ENCODE results near the gene KASH5. TPM values are rescaled to one million over a fixed set of nuclear protein-coding genes. Genes with fewer than 3 reads are reported as not detected.

The KASH5 gene, protein sequence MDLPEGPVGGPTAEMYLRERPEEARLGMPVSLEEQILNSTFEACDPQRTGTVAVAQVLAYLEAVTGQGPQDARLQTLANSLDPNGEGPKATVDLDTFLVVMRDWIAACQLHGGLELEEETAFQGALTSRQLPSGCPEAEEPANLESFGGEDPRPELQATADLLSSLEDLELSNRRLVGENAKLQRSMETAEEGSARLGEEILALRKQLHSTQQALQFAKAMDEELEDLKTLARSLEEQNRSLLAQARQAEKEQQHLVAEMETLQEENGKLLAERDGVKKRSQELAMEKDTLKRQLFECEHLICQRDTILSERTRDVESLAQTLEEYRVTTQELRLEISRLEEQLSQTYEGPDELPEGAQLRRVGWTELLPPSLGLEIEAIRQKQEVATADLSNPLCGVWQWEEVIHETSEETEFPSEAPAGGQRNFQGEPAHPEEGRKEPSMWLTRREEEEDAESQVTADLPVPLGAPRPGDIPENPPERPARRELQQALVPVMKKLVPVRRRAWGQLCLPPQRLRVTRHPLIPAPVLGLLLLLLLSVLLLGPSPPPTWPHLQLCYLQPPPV
- total RNA-seq = 1 to 10 TPM in 1 of 2 experiments, under 1 TPM in 1; 0.96 to 1.2 TPM

DNA sequence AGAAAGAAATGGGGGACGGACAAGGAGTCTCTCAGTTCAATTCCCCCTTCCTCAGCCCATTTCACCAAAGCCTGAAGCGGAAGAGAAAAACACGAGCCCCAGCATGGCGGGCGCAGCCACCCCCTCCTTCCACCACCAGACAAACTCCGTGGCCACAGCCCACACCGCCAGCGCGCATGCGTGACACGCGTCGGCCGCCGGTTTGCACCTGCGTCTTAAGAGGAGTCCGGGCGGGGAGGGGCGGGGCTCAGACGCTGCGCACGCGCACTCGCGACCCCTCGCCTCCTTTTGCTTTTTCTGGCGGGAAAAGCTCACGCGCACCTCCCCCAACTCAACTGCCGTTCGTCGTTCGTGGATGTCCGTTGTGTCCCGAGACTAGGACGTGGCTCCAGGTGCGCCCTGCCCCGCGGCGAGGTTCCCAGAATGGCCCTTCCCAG, at the start of gene KASH5:
KASH5 (plus strand) TSS at position 314 of the 437 bp plus-strand sequence. CDS start 2,635 bp downstream, outside the sequence.
- Mint-ChIP-seq H3K36me3 (ENCODE audit: low read depth) (no peaks in the 10 kb centered on the region), H3K9me3 (ENCODE audit: low read depth) (peaks cover 3% of the 10 kb centered on the region), H3K4me1 (peaks cover 16% of the 10 kb centered on the region), H3K4me3 (peak within 1 kb of the TSS; percentile 47), H3K27ac (peak within 1 kb of the TSS; percentile 87), H3K27me3 (no peaks in the 10 kb centered on the region)
- CTCF ChIA-PET = no interaction called here
- intact Hi-C loops (cut with DNase I, micrococcal nuclease) = loop anchor here in 1 of 2 experiments (1.0 kb wide), 2 partner anchors 25 to 57 kb away; partner anchors contain the start of gene DKKL1
- peak; percentile 95 for DNase-seq
- POLR2A ChIA-PET = no interaction called here
- ATAC-seq = peak; percentile 67

DNA sequence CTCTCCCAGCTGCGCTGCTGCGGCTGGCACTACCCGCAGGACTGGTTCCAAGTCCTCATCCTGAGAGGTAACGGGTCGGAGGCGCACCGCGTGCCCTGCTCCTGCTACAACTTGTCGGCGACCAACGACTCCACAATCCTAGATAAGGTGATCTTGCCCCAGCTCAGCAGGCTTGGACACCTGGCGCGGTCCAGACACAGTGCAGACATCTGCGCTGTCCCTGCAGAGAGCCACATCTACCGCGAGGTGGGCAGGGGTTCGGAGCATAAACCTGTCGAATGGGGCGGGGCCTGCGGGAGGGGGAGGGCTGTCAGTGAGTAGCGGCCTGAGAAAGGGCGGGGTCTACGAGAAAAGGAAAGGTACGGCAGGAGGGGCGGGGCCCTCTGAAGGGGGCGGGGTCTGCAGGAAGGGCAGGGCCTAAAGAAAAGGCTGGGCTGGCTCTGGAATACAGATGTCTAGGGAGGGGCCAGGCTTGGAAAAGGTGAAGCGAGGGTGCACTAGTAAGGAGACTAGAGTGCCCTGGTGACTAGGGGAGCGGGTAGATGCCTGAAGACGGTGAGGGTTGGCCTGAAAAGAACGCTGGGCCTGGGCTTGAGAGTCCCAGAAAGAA, 49.3 kb upstream of the KASH5 start:
- CTCF ChIA-PET = interaction anchor here (0.6 kb wide), 1 partner anchor 496 kb away, joined by 3 read pairs; no protein-coding TSS in a partner anchor
- peak; percentile 70 for DNase-seq
- peaks cover 36% of the 10 kb centered on the region for H3K36me3 Mint-ChIP-seq (ENCODE audit: low read depth)
- no peaks in the 10 kb centered on the region for H3K27me3 Mint-ChIP-seq
- H3K4me1 Mint-ChIP-seq = peaks cover 52% of the 10 kb centered on the region
- ATAC-seq = no peak
- H3K27ac Mint-ChIP-seq = no peak overlapping the region
- POLR2A ChIA-PET = interaction anchor here (1.0 kb wide), 1 partner anchor 35 kb away, joined by 3 read pairs; no protein-coding TSS in a partner anchor
- no peak overlapping the region for H3K4me3 Mint-ChIP-seq
- intact Hi-C loops (cut with DNase I, micrococcal nuclease) = loop anchor here in 1 of 2 experiments (10.0 kb wide), 1 partner anchor 464 kb away; the partner anchor contains the start of gene PPP1R15A
- H3K9me3 Mint-ChIP-seq (ENCODE audit: low read depth) = no peaks in the 10 kb centered on the region

DNA sequence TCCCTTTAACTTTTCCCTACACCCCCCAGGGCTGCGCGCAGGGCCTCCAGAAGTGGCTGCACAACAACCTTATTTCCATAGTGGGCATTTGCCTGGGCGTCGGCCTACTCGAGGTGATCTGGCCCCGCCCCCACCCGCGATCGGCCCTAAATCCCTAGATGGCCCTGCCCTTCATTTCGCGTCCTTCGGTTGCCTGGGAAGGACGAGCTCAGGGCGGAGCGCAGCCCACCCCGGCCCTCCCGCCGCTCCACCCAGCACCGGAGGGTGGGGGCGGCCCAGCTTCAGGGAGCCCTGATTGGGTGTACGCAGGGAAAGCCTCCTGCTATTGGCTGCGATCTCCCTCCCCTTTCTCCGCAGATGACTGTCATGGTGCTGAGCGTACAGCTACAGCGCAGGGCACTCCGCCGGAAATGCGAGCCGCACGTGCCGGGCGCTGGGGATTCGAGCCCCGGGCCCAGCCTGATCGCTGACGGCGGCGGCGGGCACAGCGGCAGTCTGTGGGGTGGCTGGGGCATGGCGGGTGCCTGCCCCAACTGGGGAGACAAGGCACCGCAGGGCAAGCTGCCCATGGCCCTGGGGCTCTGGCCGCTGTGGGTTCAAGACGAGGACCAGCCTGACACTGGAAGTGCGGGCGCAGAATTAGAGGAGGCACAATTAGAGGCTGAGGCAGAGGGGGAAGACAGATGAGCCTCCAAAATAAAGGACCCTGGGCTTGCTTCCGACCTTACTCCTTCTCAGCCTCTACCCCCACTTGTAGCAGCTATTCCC, 48.6 kb upstream of the KASH5 start:
- intact Hi-C loops (cut with DNase I, micrococcal nuclease) = loop anchor here in 1 of 2 experiments (10.0 kb wide), 1 partner anchor 465 kb away; the partner anchor contains the start of gene PPP1R15A
- no peak overlapping the region for H3K4me3 Mint-ChIP-seq
- H3K27me3 Mint-ChIP-seq = no peaks in the 10 kb centered on the region
- CTCF ChIA-PET = interaction anchor here (0.6 kb wide), 2 partner anchors 90 to 497 kb away, joined by 3 to 4 read pairs; no protein-coding TSS in a partner anchor
- no peak for DNase-seq
- no peak overlapping the region for H3K27ac Mint-ChIP-seq
- H3K36me3 Mint-ChIP-seq (ENCODE audit: low read depth) = peaks cover 36% of the 10 kb centered on the region
- ATAC-seq = no peak
- POLR2A ChIA-PET = no interaction called here
- peaks cover 47% of the 10 kb centered on the region for H3K4me1 Mint-ChIP-seq
- H3K9me3 Mint-ChIP-seq (ENCODE audit: low read depth) = no peaks in the 10 kb centered on the region

DNA sequence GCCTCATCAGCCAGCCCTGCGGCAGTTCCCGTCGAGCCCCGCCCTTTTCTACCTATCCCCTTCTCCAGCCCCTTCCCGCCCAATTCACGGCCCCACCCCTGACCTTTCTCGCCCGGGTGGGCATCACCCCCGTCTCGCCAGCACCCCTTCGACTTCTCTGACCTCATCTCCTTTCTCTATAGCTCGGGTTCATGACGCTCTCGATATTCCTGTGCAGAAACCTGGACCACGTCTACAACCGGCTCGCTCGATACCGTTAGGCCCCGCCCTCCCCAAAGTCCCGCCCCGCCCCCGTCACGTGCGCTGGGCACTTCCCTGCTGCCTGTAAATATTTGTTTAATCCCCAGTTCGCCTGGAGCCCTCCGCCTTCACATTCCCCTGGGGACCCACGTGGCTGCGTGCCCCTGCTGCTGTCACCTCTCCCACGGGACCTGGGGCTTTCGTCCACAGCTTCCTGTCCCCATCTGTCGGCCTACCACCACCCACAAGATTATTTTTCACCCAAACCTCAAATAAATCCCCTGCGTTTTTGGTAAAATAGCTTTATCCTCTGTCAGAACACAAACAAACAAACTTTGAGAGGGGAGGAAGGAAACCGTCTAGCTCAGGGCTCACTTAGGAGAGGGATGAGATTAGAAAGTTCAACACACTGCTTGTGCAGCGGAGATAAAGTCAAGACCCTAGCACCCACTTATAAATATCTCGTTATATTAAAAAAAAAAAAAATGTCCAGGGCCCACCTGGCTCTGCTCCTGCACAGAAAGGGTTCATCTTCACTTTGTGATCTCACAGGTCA, 47.8 kb upstream of the KASH5 start:
- CTCF ChIA-PET = interaction anchor here (0.6 to 1.4 kb wide), 3 partner anchors 9 to 91 kb away, joined by 3 to 4 read pairs (median 3); no protein-coding TSS in a partner anchor
- POLR2A ChIA-PET = interaction anchor here (0.6 kb wide), 1 partner anchor 18 kb away, joined by 11 read pairs; no protein-coding TSS in a partner anchor
- no peak for ATAC-seq
- no peaks in the 10 kb centered on the region for H3K9me3 Mint-ChIP-seq (ENCODE audit: low read depth)
- no peak for DNase-seq
- H3K27me3 Mint-ChIP-seq = no peaks in the 10 kb centered on the region
- H3K27ac Mint-ChIP-seq = no peak overlapping the region
- H3K36me3 Mint-ChIP-seq (ENCODE audit: low read depth) = peaks cover 36% of the 10 kb centered on the region
- no peak overlapping the region for H3K4me3 Mint-ChIP-seq
- intact Hi-C loops (cut with DNase I, micrococcal nuclease) = no loop called here
- H3K4me1 Mint-ChIP-seq = peaks cover 42% of the 10 kb centered on the region

DNA sequence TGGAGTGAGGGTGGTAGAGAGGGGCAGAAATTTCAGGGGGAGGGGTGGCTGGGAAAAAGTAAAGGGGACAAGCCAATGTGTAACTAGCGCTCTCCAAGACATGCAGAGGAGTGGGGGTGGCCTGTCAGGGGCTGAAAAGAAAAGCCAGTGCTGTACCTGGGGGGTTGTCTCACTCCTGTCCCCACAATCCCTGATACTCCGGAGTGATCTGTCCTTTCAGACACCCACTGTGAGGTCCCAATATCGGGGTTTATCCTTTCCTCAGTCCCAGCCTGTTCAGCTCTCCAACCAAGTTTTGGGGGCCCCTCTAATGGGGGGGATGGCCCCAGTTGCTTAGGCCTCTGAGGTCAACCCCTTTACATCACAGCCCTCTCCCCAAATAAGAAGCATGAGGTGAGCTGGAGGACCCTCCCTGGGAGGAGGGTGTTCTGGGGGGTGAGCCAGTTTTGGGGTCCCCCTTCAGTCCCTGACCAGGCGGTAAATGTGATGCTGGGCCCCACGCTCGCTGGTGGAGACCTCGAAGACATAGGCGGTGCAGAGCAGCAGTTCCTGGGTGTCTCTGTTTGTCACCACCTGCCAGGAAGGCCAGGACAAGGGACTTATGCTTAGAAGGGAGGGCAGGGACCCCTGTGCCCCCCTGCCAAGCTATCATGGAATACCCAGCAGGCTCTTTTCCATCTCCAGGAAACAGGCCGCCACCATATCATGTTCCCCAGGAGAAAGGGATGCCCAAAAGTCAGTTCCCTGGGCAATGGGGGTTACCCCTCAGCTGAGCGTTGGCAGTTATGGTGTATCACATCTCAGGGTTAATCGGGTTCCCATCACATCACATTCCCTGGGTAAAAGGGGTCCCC, 47.0 kb upstream of the KASH5 start:
- Mint-ChIP-seq H3K36me3 (ENCODE audit: low read depth) (peaks cover 31% of the 10 kb centered on the region), H3K4me1 (peaks cover 38% of the 10 kb centered on the region), H3K4me3 (no peak overlapping the region), H3K27ac (no peak overlapping the region), H3K27me3 (no peaks in the 10 kb centered on the region), H3K9me3 (ENCODE audit: low read depth) (no peaks in the 10 kb centered on the region)
- intact Hi-C loops (cut with DNase I, micrococcal nuclease) = no loop called here
- POLR2A ChIA-PET = no interaction called here
- no peak for ATAC-seq
- CTCF ChIA-PET = interaction anchor here (0.6 to 1.4 kb wide), 3 partner anchors 10 to 78 kb away, joined by 3 to 4 read pairs (median 3); no protein-coding TSS in a partner anchor
- DNase-seq = no peak

DNA sequence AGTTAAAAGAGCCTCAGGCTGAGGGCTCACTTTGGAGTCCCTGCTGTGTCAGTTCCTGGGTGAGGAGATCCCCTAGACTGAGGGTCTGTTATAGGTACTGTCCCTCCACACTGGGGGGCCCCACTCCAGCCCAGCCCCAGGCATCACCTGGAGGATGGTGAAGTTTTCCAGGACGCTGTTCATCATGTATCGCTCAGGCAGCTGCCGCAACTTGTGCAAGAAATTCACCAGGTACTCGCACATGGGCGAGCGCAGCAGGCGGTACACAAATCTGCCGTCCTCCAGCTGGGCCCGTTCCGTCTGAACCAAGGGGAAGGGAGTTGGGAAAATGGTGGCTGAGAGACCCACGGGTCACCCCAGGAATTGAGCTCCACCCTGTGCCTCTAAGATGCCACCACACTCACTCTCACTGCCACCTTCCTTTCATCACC, 45.7 kb upstream of the KASH5 start:
- H3K27ac Mint-ChIP-seq = no peak overlapping the region
- H3K27me3 Mint-ChIP-seq = no peaks in the 10 kb centered on the region
- CTCF ChIA-PET = interaction anchor here (0.6 to 0.7 kb wide), 3 partner anchors 49 to 819 kb away, joined by 3 to 4 read pairs (median 3); no protein-coding TSS in a partner anchor
- H3K9me3 Mint-ChIP-seq (ENCODE audit: low read depth) = no peaks in the 10 kb centered on the region
- DNase-seq (no peak), ATAC-seq (no peak)
- peaks cover 27% of the 10 kb centered on the region for H3K4me1 Mint-ChIP-seq
- intact Hi-C loops (cut with DNase I, micrococcal nuclease) = no loop called here
- H3K4me3 Mint-ChIP-seq = no peak overlapping the region
- peaks cover 25% of the 10 kb centered on the region for H3K36me3 Mint-ChIP-seq (ENCODE audit: low read depth)
- POLR2A ChIA-PET = no interaction called here

DNA sequence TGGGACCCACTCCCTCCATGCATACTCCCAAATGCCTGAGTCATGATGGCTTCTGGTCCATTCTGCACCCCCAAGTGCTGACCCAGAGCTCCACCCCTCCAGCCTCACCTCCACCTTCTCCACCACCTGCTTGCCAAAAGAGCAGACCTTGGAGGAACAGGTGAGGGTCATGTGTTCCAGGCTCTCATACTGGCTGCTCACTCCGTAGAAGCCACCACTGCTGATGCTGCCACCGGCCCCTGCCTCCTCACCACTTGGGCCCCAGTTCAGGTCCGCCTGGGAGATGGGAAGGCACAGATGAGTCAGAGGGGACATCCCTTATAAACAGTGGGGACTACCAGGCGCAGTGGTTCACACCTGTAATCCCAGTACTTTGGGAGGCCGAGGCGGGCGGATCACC, 44.9 kb upstream of the KASH5 start:
- Mint-ChIP-seq H3K4me3 (no peak overlapping the region), H3K9me3 (ENCODE audit: low read depth) (no peaks in the 10 kb centered on the region), H3K36me3 (ENCODE audit: low read depth) (peaks cover 19% of the 10 kb centered on the region), H3K27me3 (no peaks in the 10 kb centered on the region), H3K27ac (no peak overlapping the region), H3K4me1 (peaks cover 23% of the 10 kb centered on the region)
- ChIA-PET POLR2A (no interaction called here), CTCF (interaction anchor here (0.7 kb wide), 1 partner anchor 66 kb away, joined by 4 read pairs; no protein-coding TSS in a partner anchor)
- intact Hi-C loops (cut with DNase I, micrococcal nuclease) = no loop called here
- DNase-seq (no peak), ATAC-seq (no peak)

DNA sequence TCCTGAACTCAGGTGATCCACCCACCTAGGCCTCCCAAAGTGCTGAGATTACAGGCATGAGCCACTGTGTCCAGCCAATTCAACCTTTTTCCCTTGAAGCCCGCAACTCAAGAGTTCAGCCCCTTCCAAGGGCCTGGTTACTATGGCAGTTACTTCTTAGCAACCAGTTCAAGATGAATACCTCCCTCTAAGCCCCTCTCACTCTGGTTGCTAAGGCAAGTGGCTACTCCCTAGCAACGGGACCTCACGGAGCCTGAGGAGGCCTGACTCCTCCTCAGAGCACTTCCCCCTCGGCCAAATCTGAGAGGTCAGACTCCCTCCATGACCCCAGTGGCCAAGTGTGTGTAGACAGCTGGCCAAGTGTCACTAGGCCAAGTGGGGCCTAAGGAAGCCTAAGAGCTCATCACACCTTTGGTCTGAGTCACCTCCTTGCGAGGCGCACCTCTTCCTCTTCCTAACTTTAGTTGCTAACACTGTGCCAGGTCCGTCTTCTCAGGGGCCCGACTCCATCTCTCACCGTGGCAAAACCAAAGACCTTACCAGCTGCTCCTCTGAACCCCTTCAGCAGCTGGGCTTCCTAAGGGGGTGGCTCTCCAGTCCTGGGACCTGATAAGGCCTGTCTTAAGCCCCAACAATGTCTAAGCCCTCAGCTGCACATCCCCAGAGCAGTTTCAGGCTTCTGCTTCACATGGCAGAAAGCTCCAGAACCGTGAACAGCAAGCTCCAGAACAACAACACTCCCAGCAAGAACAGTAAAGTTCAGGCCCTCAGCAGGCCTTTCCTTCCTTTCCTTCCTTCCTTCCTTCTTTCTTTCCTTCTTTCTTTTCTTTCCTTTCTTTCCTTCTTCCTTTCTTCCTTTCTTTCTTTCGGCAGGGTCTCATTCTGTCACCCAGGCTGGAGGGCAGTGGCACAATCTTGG, 43.3 kb upstream of the KASH5 start:
- Mint-ChIP-seq H3K4me3 (no peak overlapping the region), H3K27me3 (no peaks in the 10 kb centered on the region), H3K4me1 (peaks cover 14% of the 10 kb centered on the region), H3K27ac (no peak overlapping the region), H3K36me3 (ENCODE audit: low read depth) (peaks cover 8% of the 10 kb centered on the region), H3K9me3 (ENCODE audit: low read depth) (no peaks in the 10 kb centered on the region)
- intact Hi-C loops (cut with DNase I, micrococcal nuclease) = no loop called here
- ATAC-seq (no peak), DNase-seq (no peak)
- ChIA-PET POLR2A (no interaction called here), CTCF (interaction anchor here (0.8 to 1.3 kb wide), 2 partner anchors 13 to 369 kb away, joined by 3 read pairs; no protein-coding TSS in a partner anchor)

DNA sequence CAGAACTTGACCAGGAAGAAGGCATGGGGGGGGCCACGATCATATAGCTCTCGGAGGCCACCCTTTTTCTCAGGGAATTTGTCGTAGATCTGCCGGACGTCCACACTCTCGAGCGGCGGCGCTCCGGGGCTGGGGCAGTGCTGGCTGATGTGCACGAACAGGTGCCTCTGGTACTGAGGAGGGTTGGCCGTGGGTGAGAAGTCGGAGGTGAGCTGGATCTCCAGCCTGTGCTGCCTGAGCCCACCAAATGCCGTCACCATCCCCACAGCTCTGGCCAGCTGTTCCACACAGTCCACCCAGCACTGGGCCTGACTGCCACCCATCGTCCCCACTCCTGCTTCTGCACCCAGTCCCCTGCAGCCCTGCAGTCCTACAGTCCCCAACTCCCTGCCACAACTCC, 40.9 kb upstream of the KASH5 start:
- ChIA-PET POLR2A (no interaction called here), CTCF (interaction anchor here (1.4 kb wide), 1 partner anchor 46 kb away, joined by 4 read pairs; no protein-coding TSS in a partner anchor)
- intact Hi-C loops (cut with DNase I, micrococcal nuclease) = no loop called here
- Mint-ChIP-seq H3K27ac (no peak overlapping the region), H3K4me1 (peaks cover 7% of the 10 kb centered on the region), H3K27me3 (no peaks in the 10 kb centered on the region), H3K4me3 (no peak overlapping the region), H3K9me3 (ENCODE audit: low read depth) (no peaks in the 10 kb centered on the region), H3K36me3 (ENCODE audit: low read depth) (no peaks in the 10 kb centered on the region)
- no peak for ATAC-seq
- DNase-seq = no peak

Measured in activated CD4-positive, alpha-beta T cell treated with anti-CD3 and anti-CD28 coated beads for 36 hours (primary cell).